ENCODE results near the gene ELMOD3.

The ELMOD3 gene

DNA sequence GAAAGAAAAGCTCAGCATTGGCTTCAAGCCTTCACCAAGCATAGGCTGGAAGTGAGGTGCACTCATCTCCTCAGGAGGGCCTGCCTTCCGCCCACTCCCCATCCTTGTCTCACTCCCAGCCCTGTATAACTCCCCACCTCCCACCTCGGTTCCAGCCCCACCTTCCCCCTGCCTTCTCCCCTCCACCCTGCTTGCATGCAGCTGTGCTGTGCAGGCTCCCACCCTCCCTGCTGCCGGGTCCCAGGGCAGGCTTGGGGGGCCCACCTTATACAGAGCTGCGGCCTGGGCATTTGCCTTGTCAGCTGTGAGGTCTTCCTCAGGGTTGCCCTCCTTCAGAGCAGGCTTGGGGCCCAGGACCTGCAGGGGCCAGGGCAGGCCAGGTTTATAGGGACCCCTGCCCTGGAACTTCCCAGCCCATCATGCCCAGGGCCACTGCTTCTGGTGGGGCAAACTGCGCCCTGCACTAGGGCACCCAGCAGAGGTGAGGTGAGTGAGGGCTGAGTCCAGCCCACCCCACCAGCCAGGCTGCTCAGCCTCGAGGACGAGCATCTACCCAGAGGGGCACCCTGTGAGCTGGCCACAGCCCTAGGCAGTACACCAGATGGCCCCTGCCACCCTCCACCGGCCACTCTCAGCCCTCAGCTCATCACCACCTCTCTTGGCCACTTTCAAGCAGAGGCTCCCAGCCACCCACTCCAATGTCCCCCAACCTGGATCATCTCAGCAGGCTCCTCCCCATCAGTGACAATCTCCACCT, 44.0 kb downstream of the ELMOD3 start:
- TF ChIP-seq, protein P1, sequence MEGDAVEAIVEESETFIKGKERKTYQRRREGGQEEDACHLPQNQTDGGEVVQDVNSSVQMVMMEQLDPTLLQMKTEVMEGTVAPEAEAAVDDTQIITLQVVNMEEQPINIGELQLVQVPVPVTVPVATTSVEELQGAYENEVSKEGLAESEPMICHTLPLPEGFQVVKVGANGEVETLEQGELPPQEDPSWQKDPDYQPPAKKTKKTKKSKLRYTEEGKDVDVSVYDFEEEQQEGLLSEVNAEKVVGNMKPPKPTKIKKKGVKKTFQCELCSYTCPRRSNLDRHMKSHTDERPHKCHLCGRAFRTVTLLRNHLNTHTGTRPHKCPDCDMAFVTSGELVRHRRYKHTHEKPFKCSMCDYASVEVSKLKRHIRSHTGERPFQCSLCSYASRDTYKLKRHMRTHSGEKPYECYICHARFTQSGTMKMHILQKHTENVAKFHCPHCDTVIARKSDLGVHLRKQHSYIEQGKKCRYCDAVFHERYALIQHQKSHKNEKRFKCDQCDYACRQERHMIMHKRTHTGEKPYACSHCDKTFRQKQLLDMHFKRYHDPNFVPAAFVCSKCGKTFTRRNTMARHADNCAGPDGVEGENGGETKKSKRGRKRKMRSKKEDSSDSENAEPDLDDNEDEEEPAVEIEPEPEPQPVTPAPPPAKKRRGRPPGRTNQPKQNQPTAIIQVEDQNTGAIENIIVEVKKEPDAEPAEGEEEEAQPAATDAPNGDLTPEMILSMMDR (conservative IDR thresholded peaks at IDR 0.05; ENCODE audit: low read length) = no peak
- H3K4me3 ChIP-seq (ENCODE audit: low read length) = no peak overlapping the region
- no peak for DNase-seq (ENCODE audit: low read depth)

GRCh38 chr2:85399183-85399455, 44.5 kb downstream of the ELMOD3 start:
- DNase-seq (ENCODE audit: low read depth) = no peak
- TF ChIP-seq, protein P1 (conservative IDR thresholded peaks at IDR 0.05; ENCODE audit: low read length) = no peak
- no peak overlapping the region for H3K4me3 ChIP-seq (ENCODE audit: low read length)

- DNase-seq (ENCODE audit: low read depth) = no peak
- TF ChIP-seq, protein P1 (conservative IDR thresholded peaks at IDR 0.05; ENCODE audit: low read length) = no peak
- H3K4me3 ChIP-seq (ENCODE audit: low read length) = no peak overlapping the region
Measured at GRCh38 chr2:85400023-85400422, 45.5 kb downstream of the ELMOD3 start.

DNA sequence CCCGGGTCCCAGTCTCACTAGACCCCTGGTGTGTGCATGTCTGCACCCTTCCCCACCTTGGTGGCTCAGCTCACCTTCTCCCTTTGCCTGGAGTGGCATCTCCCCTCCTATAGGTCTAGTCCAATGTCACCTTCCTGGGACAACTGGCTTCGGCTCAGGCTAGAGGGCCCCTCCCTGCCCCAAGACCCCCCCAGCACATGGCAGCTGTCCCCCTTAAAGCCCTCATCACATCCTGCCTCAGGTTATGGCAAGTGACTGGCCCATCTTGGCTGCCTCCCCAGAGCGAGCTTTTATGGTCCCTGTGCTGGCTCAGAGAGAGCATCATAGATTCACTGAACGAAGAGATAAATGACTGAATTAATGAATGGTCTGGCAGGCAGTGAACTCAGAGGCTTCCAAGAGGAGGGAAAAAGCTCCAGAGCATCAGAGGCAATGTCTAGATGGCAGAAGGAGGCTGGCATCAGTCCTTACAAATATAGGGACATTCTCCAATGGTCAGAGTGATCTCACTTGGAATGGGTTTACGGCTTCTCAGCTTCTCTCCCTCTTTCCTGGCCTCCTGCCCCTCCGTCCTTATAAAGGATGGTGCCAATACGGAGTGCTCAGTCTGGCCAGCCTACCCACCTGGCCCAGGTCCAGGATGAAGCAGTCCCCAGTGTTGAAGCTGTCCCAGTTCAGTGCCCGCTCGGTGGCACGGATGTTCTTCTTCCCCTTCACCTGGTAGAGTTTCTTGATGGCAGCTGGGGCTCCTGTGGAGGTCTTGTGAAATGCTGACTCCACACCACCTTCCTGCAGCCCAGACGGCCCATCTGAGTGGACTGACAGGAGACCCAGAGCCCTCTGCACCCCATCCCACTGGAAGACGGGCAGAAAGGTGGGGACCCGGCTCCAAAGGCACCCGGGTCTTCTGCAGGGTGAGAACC, 46.2 kb downstream of the ELMOD3 start:
- no peak for DNase-seq (ENCODE audit: low read depth)
- no peak overlapping the region for H3K4me3 ChIP-seq (ENCODE audit: low read length)
- TF ChIP-seq, protein P1 (conservative IDR thresholded peaks at IDR 0.05; ENCODE audit: low read length) = no peak

- TF ChIP-seq, protein P1 (conservative IDR thresholded peaks at IDR 0.05; ENCODE audit: low read length) = no peak
Measured at GRCh38 chr2:85401464-85401805, 46.9 kb downstream of the ELMOD3 start.

GRCh38 chr2:85401844-85402243, 47.3 kb downstream of the ELMOD3 start:
- no peak for DNase-seq (ENCODE audit: low read depth)
- TF ChIP-seq, protein P1 (conservative IDR thresholded peaks at IDR 0.05; ENCODE audit: low read length) = no peak
- no peak overlapping the region for H3K4me3 ChIP-seq (ENCODE audit: low read length)

More at GRCh38 chr2:85401464-85401805, 46.9 kb downstream of the ELMOD3 start:
- H3K4me3 ChIP-seq (ENCODE audit: low read length) = no peak overlapping the region
- DNase-seq (ENCODE audit: low read depth) = no peak

Measured in AG10803 (cell line).